GM12872 (cell line): Measurements from ENCODE around the gene KCNIP4.

ENCODE experiments used
- TF ChIP-seq, protein P1 (sequence below): IDR thresholded peaks from 3 replicates; pipeline ENCODE4 v1.5.1; 2011; ENCODE audit warnings: low read depth, mild to moderate bottlenecking, low read length, moderate library complexity; ENCODE audit not compliant: insufficient read depth

The KCNIP4 gene

DNA sequence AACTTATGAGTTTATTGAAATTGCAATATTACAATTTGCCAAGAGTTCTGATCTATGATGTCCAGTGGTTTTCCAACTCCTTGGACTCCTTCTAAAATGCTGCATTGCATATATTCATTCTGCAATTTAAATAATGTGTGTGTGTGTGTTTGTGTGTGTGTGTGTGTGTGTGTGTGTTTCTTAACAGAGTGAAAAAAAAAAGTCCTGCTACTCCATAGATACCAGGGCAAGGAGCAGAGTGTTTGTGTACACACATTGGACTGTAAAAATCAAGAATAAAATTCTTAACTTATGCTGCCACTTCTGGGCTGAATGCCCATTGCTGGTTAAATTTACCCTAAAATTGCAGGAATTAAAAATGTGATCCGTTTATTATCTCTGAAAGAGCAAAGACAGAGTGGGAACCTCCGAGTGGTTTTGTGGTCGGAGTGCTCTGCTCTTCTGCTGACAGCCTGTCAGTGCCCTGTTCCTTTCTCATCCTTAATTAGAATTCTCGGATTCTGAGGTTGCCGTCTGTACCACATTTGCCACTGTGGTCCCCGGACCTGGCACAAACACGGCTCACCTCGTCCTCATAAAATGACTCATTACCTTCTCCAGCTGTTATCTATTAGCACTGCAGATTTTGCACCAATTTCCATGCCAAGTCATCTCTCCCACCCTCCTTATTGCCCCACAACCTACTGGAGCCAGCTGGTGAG lies 355.5 kb downstream of the KCNIP4 start:
- TF ChIP-seq, protein P1, sequence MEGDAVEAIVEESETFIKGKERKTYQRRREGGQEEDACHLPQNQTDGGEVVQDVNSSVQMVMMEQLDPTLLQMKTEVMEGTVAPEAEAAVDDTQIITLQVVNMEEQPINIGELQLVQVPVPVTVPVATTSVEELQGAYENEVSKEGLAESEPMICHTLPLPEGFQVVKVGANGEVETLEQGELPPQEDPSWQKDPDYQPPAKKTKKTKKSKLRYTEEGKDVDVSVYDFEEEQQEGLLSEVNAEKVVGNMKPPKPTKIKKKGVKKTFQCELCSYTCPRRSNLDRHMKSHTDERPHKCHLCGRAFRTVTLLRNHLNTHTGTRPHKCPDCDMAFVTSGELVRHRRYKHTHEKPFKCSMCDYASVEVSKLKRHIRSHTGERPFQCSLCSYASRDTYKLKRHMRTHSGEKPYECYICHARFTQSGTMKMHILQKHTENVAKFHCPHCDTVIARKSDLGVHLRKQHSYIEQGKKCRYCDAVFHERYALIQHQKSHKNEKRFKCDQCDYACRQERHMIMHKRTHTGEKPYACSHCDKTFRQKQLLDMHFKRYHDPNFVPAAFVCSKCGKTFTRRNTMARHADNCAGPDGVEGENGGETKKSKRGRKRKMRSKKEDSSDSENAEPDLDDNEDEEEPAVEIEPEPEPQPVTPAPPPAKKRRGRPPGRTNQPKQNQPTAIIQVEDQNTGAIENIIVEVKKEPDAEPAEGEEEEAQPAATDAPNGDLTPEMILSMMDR = no peak

DNA sequence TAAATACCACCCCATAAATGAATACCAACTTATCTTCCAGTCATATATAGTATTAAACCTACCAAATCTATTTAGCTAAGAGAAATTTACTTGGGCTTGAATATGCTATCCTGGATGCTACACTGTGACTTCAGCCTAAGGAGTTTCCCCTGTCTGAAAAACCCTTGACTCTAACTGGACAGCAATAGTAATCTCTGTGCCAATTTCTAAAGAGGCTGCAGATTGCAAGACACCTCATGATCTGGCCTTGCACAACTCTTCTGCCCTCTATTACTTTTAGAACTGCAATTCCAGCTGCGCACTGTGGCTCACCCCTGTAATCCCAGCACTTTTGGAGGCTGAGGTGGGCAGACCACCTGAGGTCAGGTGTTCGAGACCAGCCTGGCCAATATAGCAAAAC lies 371.5 kb downstream of the KCNIP4 start:
- TF ChIP-seq, protein P1 = no peak

DNA sequence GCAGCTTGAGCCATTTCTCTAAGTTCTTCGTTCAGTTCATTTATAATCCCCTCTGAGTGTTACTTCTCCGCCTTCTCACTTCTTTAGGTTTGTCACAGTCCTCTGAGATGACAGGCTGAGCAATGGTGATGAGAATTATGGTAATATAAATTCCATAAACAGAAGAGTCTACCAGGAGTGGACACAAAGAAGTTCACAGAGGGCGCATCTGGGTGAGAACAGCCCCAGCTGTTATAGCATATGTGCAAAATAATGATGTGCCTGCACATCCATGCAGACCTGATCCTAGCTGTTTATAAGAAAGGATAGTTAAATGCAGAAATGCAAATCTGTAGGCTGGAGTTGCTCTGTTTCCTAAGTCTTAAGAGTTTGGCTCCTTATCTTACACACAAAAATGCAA lies 377.5 kb downstream of the KCNIP4 start:
- TF ChIP-seq, protein P1 = no peak

DNA sequence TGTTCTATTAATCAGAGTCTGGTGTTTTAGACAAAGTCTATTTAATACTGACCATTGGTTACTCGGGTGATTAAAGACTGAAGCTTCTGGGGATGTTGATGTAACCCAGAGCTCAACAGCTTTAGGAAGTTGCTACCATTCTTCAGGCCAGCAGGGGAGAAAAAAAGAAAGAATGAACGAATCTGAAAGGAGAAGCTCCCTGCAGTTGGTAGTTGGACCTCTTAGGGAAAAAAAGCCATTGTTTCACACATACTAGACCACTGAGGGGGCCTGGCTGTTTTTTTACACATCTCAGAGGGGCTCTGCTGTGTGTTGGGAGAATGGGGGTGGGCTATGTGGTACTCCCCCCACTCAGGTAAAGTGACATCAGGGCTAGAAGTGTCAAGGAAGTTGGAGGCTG lies 378.9 kb downstream of the KCNIP4 start:
- TF ChIP-seq, protein P1 = no peak

DNA sequence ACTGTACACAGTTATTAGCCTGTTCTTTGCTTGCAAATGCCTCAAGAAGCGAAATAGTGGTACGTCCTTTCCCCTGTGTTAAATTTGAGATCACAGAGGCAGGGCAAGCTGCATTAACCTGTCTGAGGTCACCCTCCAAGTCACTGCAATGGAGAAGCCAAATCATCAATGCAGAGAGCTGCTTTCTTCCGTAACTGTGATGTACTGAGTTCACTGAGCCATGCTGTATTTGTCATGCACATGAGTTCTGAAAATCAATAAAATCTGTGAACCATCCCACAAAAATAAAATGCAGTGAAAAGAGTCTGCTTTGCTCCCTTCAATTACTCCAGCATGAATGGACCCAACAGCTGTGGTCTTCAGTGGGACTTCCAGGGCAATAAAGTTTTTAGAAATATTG lies 393.5 kb downstream of the KCNIP4 start:
- TF ChIP-seq, protein P1 = no peak

DNA sequence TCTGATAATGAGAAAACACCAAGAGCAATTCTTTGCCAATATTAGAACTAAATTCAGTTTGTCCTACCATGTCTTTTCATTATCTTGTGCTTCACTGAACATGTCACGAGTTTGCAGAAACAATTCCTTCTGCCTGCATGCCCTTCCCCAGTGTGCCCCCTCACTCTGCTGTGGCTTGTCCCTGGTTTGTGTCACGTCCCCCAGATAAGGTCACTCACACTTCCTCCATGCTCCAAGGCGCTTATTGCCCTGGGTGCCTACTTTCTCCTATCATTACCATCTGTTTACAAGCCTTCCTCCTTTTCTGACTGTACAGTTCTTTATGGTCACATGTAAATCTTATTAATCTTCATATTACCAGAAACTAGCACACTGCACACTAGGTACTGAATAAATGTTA lies 394.1 kb downstream of the KCNIP4 start:
- TF ChIP-seq, protein P1 = no peak

DNA sequence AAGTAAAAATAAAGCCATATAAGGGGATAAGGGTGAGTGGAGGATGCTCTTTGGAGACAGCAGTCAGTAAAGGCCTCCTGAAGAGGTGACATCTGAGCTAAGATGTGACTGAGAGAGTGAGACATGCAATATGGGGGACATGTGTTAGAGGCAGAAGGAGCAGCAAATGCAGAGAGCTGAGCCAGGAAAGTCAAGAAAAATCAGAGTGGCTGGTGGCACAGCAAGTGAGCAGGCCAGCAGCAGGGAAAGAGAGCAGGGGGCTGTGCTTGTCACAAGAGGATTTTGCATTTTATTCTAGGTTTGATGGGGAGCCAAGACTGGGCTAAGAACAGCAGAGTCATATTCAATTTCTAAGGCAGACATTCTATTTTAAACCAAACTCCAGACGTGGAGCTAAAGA lies 394.5 kb downstream of the KCNIP4 start:
- TF ChIP-seq, protein P1 = no peak
